OCI-LY3 (cell line): ENCODE results near the gene PXDN.

Experiments used
- EZH2phosphoT487 ChIP-seq: fragments of 200-600 bp; shearing (Covaris generic); IDR thresholded peaks from 2 replicates; pipeline ENCODE4 v1.6.1; 2018; ENCODE audit warnings: antibody characterized with exemption, mixed run types, low read depth
- TF ChIP-seq, protein P1 (sequence below): fragments of 200-600, 300-600 bp; sonication (generic); IDR thresholded peaks from 2 replicates; pipeline ENCODE4 v1.5.1; 2014; ENCODE audit warnings: antibody characterized with exemption, low read length, low read depth

DNA sequence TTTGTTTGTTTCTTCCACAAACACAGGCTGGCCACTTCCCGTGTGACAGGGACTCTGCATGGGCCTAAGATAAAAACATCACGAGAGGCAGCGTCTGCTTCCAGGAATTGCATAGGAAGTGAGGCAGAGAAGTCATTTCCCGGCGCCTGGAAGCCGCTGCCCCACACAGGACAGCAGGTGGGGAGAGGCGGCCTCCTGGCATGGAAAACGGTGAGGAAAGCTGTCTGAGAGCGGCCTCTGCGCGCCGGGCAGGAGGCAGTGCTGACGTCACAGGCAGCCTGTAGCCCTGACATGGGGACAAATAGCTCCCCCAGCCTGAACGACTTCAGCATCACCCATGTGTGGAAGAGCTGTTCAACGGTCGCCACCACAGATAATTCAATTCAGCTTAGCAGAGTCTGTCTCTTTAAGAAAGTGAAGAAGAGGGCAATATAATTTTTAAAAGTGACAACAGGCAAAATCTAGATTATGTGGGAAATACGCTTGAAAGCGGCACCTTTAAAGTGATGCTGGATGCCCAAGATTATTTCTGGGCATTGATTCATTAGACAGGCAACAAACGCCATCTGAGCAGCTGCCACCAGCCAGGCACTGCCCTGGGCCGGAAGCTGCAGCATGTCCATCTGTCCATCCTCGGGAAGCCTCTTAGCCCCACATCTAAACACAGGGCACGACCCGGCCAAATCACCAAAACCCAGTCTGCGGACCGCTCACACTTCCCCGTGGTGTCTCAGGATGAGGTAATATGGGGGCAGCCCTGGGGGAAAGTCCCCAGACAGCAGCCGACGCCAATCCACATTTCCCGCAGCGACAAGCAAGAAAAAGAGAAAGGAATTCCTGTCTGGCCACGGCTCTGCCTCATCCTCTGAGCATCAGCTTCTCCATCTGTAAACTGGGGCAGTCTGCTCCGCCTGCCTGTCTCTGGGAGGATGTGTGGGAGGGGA, 138.9 kb downstream of the PXDN start:
- TF ChIP-seq, protein P1, sequence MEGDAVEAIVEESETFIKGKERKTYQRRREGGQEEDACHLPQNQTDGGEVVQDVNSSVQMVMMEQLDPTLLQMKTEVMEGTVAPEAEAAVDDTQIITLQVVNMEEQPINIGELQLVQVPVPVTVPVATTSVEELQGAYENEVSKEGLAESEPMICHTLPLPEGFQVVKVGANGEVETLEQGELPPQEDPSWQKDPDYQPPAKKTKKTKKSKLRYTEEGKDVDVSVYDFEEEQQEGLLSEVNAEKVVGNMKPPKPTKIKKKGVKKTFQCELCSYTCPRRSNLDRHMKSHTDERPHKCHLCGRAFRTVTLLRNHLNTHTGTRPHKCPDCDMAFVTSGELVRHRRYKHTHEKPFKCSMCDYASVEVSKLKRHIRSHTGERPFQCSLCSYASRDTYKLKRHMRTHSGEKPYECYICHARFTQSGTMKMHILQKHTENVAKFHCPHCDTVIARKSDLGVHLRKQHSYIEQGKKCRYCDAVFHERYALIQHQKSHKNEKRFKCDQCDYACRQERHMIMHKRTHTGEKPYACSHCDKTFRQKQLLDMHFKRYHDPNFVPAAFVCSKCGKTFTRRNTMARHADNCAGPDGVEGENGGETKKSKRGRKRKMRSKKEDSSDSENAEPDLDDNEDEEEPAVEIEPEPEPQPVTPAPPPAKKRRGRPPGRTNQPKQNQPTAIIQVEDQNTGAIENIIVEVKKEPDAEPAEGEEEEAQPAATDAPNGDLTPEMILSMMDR = no peak
- no peak for TF ChIP-seq EZH2phosphoT487
